Epithelial cell of esophagus (primary cell): ENCODE data around the gene RNASEH2B.
A peak's percentile ranks its signal among the peaks of the same experiment; 100 is the strongest.

ENCODE experiments used
- DNase-seq: peaks from one replicate; pipeline ENCODE4 v3.0.0; 2010; ENCODE audit warnings: low read depth
- H3K4me3 ChIP-seq: 2 replicates; pipeline ENCODE4 v1.5.1; 2011; ENCODE audit warnings: mild to moderate bottlenecking, low read length, control low read depth
- CTCF ChIP-seq: IDR thresholded peaks from 2 replicates; pipeline ENCODE4 v1.5.1; 2011; ENCODE audit warnings: low read depth, mild to moderate bottlenecking, low read length, control low read depth, inconsistent platforms; ENCODE audit not compliant: insufficient read depth; ENCODE audit errors: missing control alignments

The RNASEH2B gene, protein sequence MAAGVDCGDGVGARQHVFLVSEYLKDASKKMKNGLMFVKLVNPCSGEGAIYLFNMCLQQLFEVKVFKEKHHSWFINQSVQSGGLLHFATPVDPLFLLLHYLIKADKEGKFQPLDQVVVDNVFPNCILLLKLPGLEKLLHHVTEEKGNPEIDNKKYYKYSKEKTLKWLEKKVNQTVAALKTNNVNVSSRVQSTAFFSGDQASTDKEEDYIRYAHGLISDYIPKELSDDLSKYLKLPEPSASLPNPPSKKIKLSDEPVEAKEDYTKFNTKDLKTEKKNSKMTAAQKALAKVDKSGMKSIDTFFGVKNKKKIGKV

DNA sequence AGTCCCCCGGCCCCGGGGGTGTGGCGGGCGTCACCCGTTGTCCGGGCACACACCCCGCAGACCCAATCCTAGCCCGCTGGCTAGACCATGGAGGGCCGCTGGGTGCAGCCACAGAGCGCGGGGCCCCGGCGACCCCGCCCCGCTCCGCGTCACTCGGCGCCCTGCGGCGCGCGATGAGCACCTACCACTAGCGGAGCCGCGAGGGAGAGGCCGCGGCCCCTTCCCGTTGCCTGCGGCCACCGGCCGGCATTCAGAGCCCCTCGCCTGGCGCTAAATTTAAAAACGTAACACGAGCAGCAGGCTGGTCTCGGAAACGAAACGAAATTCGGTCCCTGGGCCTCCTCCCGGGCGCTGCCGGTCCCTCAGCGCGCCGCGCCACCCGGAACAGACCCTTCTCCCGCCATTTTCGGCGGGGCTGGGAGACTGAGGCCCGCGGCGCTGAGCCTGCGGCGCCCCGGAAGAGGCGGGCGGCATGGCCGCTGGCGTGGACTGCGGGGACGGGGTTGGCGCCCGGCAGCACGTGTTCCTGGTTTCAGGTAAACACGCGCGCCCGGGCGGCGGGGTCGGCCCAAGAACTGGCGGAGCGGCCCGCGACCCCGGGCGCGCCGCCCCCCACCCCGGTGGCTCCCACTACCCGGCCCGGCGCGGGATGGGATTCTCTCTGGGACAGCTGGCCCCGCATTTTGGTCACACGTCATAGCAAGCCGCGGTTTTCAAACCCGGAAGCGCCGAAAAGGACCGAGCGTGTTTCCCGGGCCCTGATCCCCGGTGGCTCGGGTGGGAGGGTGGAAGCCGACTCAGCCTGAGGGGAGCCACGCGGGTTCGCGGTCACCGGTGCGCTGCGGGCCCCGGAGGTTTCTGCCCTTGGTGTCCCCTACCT, at the start of gene RNASEH2B:
Gene RNASEH2B (plus strand): TSS at position 187 of the 880 bp plus-strand sequence. CDS start 286 bp downstream, at position 473.
- peak; percentile 61 for DNase-seq
- TF ChIP-seq CTCF, result no peak

GRCh38 chr13:50864492-50864891, 45.1 kb upstream of the RNASEH2B start:
- no peak for TF ChIP-seq CTCF
- no peak overlapping the region for H3K4me3 ChIP-seq
- no peak for DNase-seq

More for the DNA sequence above, at the start of gene RNASEH2B:
- H3K4me3 ChIP-seq, result peak within 1 kb of the TSS; percentile 73

DNA sequence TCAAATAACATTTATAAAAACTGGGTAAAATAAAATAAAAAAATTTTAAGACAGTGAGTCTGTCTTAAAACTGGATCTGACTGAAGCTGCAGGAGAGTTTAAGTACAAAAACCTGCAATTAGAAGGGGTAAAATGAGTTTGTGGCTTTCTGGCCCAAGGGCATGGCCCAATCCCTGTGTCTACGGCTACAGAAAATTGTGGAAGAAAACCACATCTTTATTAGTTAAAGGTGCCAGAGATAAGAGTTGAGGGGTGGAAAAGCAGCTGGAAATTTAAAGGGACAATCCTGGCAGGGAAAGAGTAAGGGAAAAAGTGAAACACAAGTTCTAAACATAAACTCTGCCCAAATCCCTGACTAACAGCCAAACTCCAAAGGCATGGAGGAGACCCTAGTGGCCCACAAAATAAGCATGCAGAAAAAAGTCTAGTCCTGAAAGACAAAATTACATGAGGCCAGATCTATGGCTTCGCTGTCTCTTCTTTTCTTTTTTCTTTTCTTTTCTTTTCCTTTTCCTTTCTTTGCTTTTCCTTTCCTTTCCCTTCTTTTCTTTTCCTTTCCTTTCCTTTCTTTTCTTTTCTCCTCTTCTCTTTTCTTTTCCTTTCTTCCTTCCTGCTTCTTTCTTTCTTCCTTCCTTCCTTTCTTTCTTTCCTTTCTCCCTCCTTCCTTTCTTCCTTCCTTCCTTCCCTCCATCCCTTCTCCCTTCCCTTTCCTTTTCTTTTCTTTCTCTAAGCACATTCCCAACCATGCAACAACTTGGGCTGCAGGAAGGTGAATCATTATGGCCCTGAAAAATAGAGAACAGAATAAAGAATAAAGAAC, 42.6 kb upstream of the RNASEH2B start:
- H3K4me3 ChIP-seq, result no peak overlapping the region
- DNase-seq, result no peak

GRCh38 chr13:50867637-50867945, 42.0 kb upstream of the RNASEH2B start:
- DNase-seq, result no peak
- no peak for TF ChIP-seq CTCF

More for the DNA sequence above, 42.6 kb upstream of the RNASEH2B start:
- no peak for TF ChIP-seq CTCF

GRCh38 chr13:50871405-50871804, 38.2 kb upstream of the RNASEH2B start:
- no peak for TF ChIP-seq CTCF
- DNase-seq, result no peak
- no peak overlapping the region for H3K4me3 ChIP-seq

More at GRCh38 chr13:50867637-50867945, 42.0 kb upstream of the RNASEH2B start:
- no peak overlapping the region for H3K4me3 ChIP-seq

GRCh38 chr13:50873467-50873866, 36.1 kb upstream of the RNASEH2B start:
- DNase-seq, result peak; percentile 8
- TF ChIP-seq CTCF, result no peak
- no peak overlapping the region for H3K4me3 ChIP-seq
